ENCODE measurements around the gene UPK3A. TPM values are rescaled to one million over a fixed set of nuclear protein-coding genes. Genes with fewer than 3 reads are reported as not detected.

The UPK3A gene
- total RNA-seq = not detected in 2 replicates

GRCh38 chr22:45284705-45285262 lies at the start of gene UPK3A:
Gene UPK3A, plus strand, starts transcription at chr22:45284949. Its CDS starts 65 bp downstream, at chr22:45285014.

GRCh38 chr22:45240810-45241631 lies 43.7 kb upstream of the UPK3A start, which contains the start of gene KIAA0930:
Gene KIAA0930, minus strand, starts transcription at chr22:45240894. Its CDS starts 191 bp downstream, at chr22:45240703.

GRCh38 chr22:45309422-45310227 lies 24.9 kb downstream of the UPK3A start, which contains the start of gene FAM118A:
Gene FAM118A, plus strand, starts transcription at chr22:45309934. Its CDS starts 12,446 bp downstream, at chr22:45322380.

Other genes with a start within 250 kb of the UPK3A start
- gene NUP50, start 121.0 kb upstream of the UPK3A start, total RNA-seq = 29.1 and 34.3 TPM in 2 replicates
- gene KIAA0930, start 44.1 kb upstream of the UPK3A start, total RNA-seq = 65.3 and 67.9 TPM in 2 replicates
- gene FAM118A, start 25.0 kb downstream of the UPK3A start, total RNA-seq = 17.0 and 46.1 TPM in 2 replicates
- gene SMC1B, start 128.7 kb downstream of the UPK3A start, total RNA-seq = not detected in 2 replicates
- 0.09 TPM in 1 of 2 replicates, not detected in the other for gene RIBC2, start 128.7 kb downstream of the UPK3A start, total RNA-seq
- gene FBLN1, start 217.9 kb downstream of the UPK3A start, total RNA-seq = 118 and 184 TPM in 2 replicates